Measurements from ENCODE around the gene ALDH1A2. TPM values are rescaled to one million over a fixed set of nuclear protein-coding genes. Genes with fewer than 3 reads are reported as not detected.

Gene ALDH1A2
- total RNA-seq, 1 donor from 2014 or later, result not detected

DNA sequence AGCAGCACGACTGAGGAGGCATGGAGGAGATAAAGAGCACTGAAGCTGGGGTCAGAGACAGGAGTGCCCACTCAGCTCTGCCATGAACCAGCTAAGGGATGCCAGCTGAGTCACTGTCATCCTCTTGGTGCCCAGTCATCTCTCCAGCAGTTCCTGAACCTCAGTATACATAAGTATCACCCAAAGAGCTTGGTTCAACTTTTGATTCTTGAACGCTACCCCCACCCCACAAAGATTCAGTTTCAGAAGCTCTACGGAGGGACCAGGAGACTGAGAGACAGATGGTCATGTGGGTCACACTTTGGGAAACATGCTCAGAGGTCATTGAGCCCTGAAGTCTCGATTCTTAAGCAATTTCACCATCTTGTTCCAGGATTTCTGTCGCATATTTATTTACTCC is 108.4 kb downstream of the ALDH1A2 start:
- Mint-ChIP-seq H3K27me3 (ENCODE audit: insufficient read depth) (peaks cover 12% of the 10 kb centered on the region), H3K4me3 (no peak overlapping the region), H3K36me3 (ENCODE audit: low read depth) (no peaks in the 10 kb centered on the region), H3K9me3 (no peaks in the 10 kb centered on the region), H3K4me1 (ENCODE audit: low read depth) (no peaks in the 10 kb centered on the region), H3K27ac (no peak overlapping the region)
- no peak for DNase-seq (ENCODE audit: low spot score)
- intact Hi-C loops (cut with micrococcal nuclease), result no loop called here

DNA sequence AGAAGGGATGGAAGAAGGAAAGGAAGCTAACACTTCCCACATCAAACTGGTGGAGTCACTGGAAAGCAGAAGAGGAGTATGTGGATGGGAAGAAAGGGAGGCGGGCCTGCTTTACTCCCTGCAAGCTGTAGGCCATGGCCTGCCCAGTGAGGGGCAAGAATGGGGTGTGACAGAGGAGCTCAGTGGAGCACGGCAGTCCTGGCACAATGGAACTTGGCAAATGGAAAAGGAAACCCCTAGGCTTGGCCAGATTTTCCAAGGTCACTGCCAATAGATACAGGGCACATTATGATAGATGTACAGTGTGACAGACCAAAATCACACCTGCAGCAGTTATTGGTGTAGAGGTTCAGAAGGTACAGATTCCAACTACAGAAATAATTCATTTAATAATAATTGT is 111.6 kb downstream of the ALDH1A2 start:
- H3K27ac Mint-ChIP-seq, result no peak overlapping the region
- no peak overlapping the region for H3K4me3 Mint-ChIP-seq
- H3K27me3 Mint-ChIP-seq (ENCODE audit: insufficient read depth), result peaks cover 10% of the 10 kb centered on the region
- H3K4me1 Mint-ChIP-seq (ENCODE audit: low read depth), result no peaks in the 10 kb centered on the region
- H3K9me3 Mint-ChIP-seq, result no peaks in the 10 kb centered on the region
- DNase-seq (ENCODE audit: low spot score), result no peak
- no peaks in the 10 kb centered on the region for H3K36me3 Mint-ChIP-seq (ENCODE audit: low read depth)
- intact Hi-C loops (cut with micrococcal nuclease), result no loop called here

DNA sequence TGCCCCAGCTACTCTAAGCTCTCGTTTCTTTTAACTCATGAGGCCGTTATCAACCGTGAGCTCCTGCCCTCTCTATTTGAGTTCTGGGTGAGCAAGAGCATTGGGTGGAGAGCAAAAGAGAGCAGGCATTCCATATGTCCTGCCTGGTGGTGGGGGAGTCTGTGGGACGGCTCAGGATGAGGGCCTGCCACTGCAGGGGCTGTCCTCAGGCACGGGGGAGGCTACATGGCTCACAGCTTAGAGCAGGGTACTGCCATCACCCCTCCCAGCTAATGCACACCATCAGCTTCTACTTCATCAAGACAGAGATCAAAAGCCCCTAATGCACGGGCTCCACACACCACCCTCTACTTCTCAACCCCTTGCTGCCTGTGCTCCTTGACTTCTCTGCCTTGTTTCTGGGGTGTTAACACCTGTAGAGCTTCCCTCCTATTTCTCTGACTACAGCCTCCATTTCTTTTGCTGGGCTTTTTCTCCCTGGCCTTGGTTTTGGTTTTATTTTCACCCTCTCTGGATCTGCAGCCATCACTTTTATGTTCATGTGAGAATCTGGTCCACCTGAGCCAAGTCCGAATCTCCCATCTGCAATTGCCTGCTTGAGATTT is 114.1 kb downstream of the ALDH1A2 start:
- Mint-ChIP-seq H3K4me3 (no peak overlapping the region), H3K4me1 (ENCODE audit: low read depth) (no peaks in the 10 kb centered on the region), H3K9me3 (no peaks in the 10 kb centered on the region), H3K36me3 (ENCODE audit: low read depth) (no peaks in the 10 kb centered on the region), H3K27me3 (ENCODE audit: insufficient read depth) (peaks cover 7% of the 10 kb centered on the region), H3K27ac (no peak overlapping the region)
- intact Hi-C loops (cut with micrococcal nuclease), result no loop called here
- no peak for DNase-seq (ENCODE audit: low spot score)

DNA sequence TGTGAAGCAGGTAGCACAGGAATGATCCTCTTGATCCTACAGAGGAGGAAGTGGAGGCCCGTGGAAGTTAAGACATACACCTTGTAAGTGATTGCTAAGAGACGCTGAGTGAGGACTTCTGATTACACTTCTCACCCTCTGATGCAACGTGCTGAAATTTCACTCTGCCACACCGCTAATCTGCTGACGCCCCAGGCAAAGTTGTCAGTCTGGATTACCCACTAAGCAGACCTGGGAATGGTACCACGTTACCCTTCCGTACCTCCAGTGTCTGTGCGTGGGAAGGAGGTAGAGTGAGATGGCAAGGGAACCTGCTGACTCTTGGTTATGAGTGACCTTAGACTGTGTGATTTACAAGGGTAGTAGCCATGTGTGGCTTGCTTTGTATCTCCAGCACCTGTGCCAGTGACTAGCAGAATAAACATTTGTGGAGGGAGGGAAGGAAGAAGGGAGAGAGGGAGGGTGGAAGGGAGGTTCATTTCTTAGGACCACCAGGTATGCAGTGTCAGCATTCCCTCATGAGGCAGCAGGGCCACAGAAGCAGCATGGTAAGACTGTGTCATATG is 115.0 kb downstream of the ALDH1A2 start:
- Mint-ChIP-seq H3K9me3 (no peaks in the 10 kb centered on the region), H3K4me3 (no peak overlapping the region), H3K27me3 (ENCODE audit: insufficient read depth) (peaks cover 10% of the 10 kb centered on the region), H3K27ac (no peak overlapping the region), H3K36me3 (ENCODE audit: low read depth) (no peaks in the 10 kb centered on the region), H3K4me1 (ENCODE audit: low read depth) (no peaks in the 10 kb centered on the region)
- no peak for DNase-seq (ENCODE audit: low spot score)
- intact Hi-C loops (cut with micrococcal nuclease), result no loop called here

DNA sequence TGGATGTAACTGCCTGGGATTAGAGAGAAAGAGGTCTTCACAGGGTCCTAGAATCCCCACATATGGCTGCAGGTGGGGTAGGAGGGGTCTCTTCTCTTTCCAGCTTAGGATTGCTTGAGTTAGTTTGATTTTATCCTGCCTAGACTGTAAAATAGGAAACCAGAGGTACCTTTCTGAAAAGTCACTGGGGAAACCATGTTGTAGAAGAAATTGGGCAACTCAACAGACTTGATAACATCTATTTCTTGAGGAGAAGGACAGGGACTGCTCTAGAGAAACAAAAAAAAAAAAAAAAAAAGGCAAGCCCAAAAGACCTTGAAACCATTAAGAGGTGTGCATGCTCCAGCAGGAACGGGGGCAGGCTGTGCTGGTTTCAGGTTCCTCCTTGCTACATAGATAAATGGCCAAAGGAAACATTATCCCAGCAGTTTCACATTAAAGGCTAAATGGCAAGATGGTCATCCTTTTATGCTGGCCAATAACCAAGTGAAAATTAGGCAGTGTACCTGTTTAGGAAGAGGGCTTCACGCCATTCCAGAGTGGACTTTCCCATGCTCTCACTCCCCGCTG is 116.1 kb downstream of the ALDH1A2 start:
- Mint-ChIP-seq H3K9me3 (no peaks in the 10 kb centered on the region), H3K27me3 (ENCODE audit: insufficient read depth) (peaks cover 18% of the 10 kb centered on the region), H3K4me1 (ENCODE audit: low read depth) (no peaks in the 10 kb centered on the region), H3K36me3 (ENCODE audit: low read depth) (no peaks in the 10 kb centered on the region), H3K27ac (no peak overlapping the region), H3K4me3 (no peak overlapping the region)
- no peak for DNase-seq (ENCODE audit: low spot score)
- intact Hi-C loops (cut with micrococcal nuclease), result no loop called here

DNA sequence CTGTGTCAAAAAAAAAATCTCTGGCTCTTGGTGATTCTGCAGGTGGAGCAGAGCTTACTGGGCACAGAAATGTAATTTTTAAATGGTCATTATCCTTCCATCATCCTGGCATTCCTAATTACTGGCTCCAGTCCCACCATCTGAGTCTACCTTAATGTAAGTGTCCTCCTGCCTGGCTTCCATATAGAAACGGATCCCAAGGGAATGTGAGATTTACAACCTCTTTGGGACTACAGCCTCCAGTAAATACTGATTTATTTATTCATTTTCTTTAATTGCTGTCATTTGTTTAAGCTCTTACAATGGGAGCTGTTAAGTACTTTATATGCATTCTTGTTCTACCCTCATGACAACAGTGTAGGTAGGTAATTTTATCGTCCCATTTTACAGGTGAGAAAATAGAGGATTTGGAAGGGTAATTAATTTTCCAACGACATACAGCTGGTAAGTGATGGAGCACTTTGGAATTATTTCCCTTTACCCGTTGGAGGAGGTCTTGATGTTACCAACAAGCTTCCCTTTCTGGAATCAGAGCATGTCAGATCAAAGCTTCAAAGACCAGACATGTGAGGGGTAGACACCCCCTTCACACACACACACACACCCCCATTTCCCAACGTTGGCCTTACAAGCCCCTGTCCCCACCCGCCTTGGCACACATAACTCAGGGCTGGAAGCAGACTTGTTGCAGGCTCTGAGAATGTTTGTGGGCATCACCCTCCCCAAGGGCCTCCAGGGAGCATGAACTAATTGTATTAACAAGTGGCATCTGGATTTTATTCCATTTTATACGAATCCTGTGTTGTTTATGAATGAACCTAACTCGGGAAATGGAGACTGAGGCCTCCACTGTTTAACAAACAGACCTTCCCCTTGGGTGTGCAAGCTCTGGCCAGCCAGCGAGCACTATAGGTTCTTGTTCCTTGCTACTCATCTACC is 116.9 kb downstream of the ALDH1A2 start:
- Mint-ChIP-seq H3K36me3 (ENCODE audit: low read depth) (no peaks in the 10 kb centered on the region), H3K27me3 (ENCODE audit: insufficient read depth) (peaks cover 17% of the 10 kb centered on the region), H3K4me1 (ENCODE audit: low read depth) (no peaks in the 10 kb centered on the region), H3K4me3 (no peak overlapping the region), H3K9me3 (no peaks in the 10 kb centered on the region), H3K27ac (no peak overlapping the region)
- DNase-seq (ENCODE audit: low spot score), result no peak
- intact Hi-C loops (cut with micrococcal nuclease), result no loop called here

DNA sequence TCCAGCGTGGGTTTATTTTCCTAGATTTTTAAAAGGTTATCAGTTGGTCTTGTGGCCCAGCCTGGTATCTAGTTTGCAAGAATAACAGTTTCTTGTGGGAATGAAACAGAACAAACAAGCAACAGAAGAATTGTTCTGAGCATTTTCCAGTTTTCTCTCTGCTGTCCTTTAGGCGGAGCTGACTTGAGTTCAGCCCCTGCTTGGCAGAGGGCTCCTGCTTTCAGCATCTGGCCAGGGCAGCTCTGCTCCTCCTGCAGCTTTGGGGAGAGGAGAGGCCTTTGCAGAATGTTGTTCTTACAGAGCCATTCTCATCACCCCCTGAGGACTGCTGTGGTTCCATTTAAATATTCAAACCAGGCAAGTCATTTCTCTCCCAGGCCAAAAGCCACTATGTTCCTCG is 117.7 kb downstream of the ALDH1A2 start:
- Mint-ChIP-seq H3K27ac (no peak overlapping the region), H3K27me3 (ENCODE audit: insufficient read depth) (peaks cover 17% of the 10 kb centered on the region), H3K4me3 (no peak overlapping the region), H3K4me1 (ENCODE audit: low read depth) (no peaks in the 10 kb centered on the region), H3K9me3 (no peaks in the 10 kb centered on the region), H3K36me3 (ENCODE audit: low read depth) (no peaks in the 10 kb centered on the region)
- intact Hi-C loops (cut with micrococcal nuclease), result no loop called here
- no peak for DNase-seq (ENCODE audit: low spot score)

DNA sequence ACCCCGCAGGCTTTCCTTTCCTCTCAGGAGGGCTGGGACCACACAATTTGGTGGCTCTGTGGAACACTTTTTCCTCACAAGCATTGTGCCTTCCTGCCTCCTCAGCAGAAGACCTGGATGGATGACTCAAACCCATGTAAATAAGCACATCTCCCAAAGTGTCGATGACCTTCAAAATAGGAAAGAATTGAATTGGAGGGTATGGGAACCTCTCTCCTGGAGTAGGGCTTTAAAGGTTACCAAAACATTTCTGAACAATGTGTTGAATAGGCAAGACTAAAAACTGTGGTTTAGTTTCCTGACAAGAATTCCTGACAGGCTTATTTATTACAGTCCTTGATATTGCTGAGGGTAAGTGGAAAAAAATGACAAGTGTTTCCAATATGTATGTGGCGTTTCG is 118.2 kb downstream of the ALDH1A2 start:
- Mint-ChIP-seq H3K27me3 (ENCODE audit: insufficient read depth) (peaks cover 17% of the 10 kb centered on the region), H3K4me3 (no peak overlapping the region), H3K9me3 (no peaks in the 10 kb centered on the region), H3K27ac (no peak overlapping the region), H3K36me3 (ENCODE audit: low read depth) (no peaks in the 10 kb centered on the region), H3K4me1 (ENCODE audit: low read depth) (no peaks in the 10 kb centered on the region)
- intact Hi-C loops (cut with micrococcal nuclease), result no loop called here
- no peak for DNase-seq (ENCODE audit: low spot score)

DNA sequence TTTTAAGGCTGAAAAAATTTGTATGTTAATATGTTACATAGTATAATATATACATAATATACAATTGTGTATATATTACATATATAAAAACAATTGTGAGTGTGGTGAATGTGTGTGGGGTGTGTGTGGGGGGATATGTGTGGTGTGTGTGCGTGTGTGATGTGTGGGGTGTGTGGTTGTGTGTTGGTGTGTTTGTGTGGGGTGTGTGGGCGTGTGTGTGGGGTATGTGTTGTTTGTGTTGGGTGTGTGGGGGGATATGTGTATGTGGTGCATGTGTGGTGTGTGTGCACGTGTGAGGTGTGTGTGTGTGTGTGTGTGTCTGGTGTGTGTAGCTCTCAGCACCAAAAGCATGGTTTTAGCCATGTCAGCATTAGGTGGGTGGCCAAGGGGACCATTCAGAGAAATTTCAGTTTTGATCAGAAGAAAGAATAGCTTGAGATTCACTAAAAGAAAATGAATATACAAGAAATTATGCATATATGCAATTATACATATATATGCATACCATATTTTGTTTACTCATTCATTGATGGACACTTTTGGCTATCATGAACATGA is 118.9 kb downstream of the ALDH1A2 start:
- H3K27ac Mint-ChIP-seq, result no peak overlapping the region
- no peak for DNase-seq (ENCODE audit: low spot score)
- H3K36me3 Mint-ChIP-seq (ENCODE audit: low read depth), result no peaks in the 10 kb centered on the region
- H3K4me1 Mint-ChIP-seq (ENCODE audit: low read depth), result no peaks in the 10 kb centered on the region
- intact Hi-C loops (cut with micrococcal nuclease), result no loop called here
- H3K9me3 Mint-ChIP-seq, result no peaks in the 10 kb centered on the region
- H3K27me3 Mint-ChIP-seq (ENCODE audit: insufficient read depth), result peaks cover 18% of the 10 kb centered on the region
- no peak overlapping the region for H3K4me3 Mint-ChIP-seq

DNA sequence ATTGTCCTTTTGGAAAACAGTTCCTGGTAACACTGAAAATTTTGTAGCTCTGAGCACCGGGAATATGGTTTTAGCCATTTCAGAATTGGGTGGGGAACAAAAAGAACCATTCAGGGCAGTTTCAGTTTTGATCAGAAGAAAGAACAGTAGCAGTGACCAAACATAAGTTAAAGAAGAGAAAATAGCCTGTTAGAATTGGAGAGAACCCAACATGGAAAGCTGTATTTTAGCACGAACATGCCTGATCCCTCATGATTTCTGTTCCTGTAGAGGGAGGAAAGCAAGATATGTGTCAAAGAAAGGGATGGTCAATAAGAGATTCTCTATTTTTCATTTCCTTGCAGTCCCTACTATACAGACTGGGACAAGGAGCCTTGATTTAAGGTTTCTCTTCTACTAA is 119.9 kb downstream of the ALDH1A2 start:
- Mint-ChIP-seq H3K27me3 (ENCODE audit: insufficient read depth) (peaks cover 18% of the 10 kb centered on the region), H3K27ac (no peak overlapping the region), H3K4me3 (no peak overlapping the region), H3K9me3 (no peaks in the 10 kb centered on the region), H3K4me1 (ENCODE audit: low read depth) (no peaks in the 10 kb centered on the region), H3K36me3 (ENCODE audit: low read depth) (no peaks in the 10 kb centered on the region)
- intact Hi-C loops (cut with micrococcal nuclease), result no loop called here
- no peak for DNase-seq (ENCODE audit: low spot score)

DNA sequence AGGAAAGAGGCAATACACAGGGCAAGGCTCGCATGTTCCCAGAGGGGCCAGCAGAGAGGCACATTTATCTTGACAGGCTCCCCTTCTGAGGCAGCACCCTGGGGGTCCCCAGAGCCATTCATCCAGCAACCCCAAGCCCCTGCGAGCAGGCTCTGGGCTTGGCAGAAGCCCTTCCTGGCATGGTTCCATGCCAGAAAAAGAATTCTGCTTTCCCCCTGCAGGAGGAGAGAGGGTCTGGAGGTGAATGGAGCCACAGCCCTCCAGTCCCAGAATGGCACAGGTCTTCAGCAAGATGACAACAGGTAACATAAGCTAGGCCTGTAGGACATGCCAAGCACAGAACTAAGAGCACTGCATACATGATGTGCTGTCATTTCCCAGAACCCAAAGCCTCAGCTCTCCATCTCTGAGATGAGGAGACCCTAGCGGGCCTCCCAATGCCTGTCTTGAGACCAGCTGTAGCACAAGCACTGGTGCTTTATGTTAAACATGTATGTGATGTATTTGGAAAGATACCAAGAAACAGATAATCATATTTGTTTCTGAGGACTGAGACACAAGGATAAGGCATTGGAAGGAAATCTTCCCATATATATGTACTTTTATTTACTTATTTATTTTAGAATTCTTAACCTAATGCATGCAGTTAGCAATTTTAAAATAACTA is 121.6 kb downstream of the ALDH1A2 start:
- no peak for DNase-seq (ENCODE audit: low spot score)
- peaks cover 22% of the 10 kb centered on the region for H3K27me3 Mint-ChIP-seq (ENCODE audit: insufficient read depth)
- H3K36me3 Mint-ChIP-seq (ENCODE audit: low read depth), result no peaks in the 10 kb centered on the region
- no peaks in the 10 kb centered on the region for H3K9me3 Mint-ChIP-seq
- H3K4me1 Mint-ChIP-seq (ENCODE audit: low read depth), result no peaks in the 10 kb centered on the region
- intact Hi-C loops (cut with micrococcal nuclease), result no loop called here
- no peak overlapping the region for H3K4me3 Mint-ChIP-seq
- no peak overlapping the region for H3K27ac Mint-ChIP-seq

DNA sequence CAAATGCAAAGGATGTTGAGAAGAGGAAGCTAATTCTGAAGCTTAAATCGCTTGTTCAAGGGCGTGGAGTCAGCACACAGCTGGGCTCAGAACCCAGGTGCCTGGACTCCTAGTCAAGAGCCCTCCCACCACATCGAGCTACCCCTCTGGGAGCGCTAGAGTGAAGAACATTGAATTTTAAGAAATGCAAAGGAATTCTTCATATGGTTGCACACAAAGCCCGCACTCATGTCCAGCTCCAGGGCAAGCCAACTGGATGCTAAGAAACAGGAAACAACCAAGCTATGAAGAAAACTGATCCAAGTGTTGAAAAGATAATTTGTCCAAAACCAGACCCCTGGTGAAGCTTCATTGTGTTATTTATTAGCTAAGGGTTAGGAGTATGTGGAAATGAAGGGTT is 122.3 kb downstream of the ALDH1A2 start:
- no peak for DNase-seq (ENCODE audit: low spot score)
- H3K27ac Mint-ChIP-seq, result no peak overlapping the region
- intact Hi-C loops (cut with micrococcal nuclease), result no loop called here
- peaks cover 27% of the 10 kb centered on the region for H3K27me3 Mint-ChIP-seq (ENCODE audit: insufficient read depth)
- H3K36me3 Mint-ChIP-seq (ENCODE audit: low read depth), result no peaks in the 10 kb centered on the region
- no peak overlapping the region for H3K4me3 Mint-ChIP-seq
- H3K9me3 Mint-ChIP-seq, result no peaks in the 10 kb centered on the region
- no peaks in the 10 kb centered on the region for H3K4me1 Mint-ChIP-seq (ENCODE audit: low read depth)
